ENCODE results near the gene EPB41L1. TPM values are rescaled to one million over a fixed set of nuclear protein-coding genes. Genes with fewer than 3 reads are reported as not detected.

The EPB41L1 gene
- total RNA-seq, 1 experiment from 2014 or later, result 8.6 TPM

DNA sequence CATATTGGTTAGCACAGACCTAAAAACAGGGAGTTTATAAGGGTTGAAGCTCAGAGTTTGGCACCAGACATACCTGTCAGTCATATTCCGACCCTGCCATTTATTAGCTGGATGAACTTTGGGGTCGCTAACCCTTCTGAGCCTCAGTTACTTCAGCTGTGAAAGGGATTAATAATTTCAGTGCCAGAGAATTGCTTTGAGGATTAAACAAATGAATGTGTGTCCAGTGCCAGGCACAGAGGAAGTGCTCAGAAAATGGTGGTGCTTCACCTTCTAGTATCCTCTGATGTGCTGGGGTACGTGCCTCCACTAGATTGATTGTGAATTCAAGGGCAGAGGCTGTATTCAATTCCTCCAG, 4.1 kb upstream of the EPB41L1 start:
- TF ChIP-seq, protein P1, sequence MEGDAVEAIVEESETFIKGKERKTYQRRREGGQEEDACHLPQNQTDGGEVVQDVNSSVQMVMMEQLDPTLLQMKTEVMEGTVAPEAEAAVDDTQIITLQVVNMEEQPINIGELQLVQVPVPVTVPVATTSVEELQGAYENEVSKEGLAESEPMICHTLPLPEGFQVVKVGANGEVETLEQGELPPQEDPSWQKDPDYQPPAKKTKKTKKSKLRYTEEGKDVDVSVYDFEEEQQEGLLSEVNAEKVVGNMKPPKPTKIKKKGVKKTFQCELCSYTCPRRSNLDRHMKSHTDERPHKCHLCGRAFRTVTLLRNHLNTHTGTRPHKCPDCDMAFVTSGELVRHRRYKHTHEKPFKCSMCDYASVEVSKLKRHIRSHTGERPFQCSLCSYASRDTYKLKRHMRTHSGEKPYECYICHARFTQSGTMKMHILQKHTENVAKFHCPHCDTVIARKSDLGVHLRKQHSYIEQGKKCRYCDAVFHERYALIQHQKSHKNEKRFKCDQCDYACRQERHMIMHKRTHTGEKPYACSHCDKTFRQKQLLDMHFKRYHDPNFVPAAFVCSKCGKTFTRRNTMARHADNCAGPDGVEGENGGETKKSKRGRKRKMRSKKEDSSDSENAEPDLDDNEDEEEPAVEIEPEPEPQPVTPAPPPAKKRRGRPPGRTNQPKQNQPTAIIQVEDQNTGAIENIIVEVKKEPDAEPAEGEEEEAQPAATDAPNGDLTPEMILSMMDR (IDR thresholded peaks at IDR 0.05), result no peak
- TF ChIP-seq SIN3A (IDR thresholded peaks at IDR 0.05; ENCODE audit: borderline replicate concordance, insufficient read depth, low read depth, low read length) (no peak), POLR2AphosphoS5 (IDR thresholded peaks at IDR 0.05; ENCODE audit: low read depth, low read length) (no peak), REST (IDR thresholded peaks at IDR 0.05; ENCODE audit: insufficient read depth in 1 of 2, low read depth in 2 of 2, low read length in 1 of 2) (no peak), TCF7L2 (IDR thresholded peaks at IDR 0.05; ENCODE audit: low read depth, low read length) (no peak)
- in situ Hi-C loops (cut with HindIII; ENCODE audit: low pct_unique_long_range_greater_than_20kb, low sequenced_read_pairs), result no loop called here
- CTCF ChIA-PET, result no interaction called here
- H3K4me3 ChIP-seq (ENCODE audit: low read depth in 2 of 2, low read length in 2 of 2), result no peak overlapping the region
- intact Hi-C loops (cut with micrococcal nuclease; ENCODE audit: unreplicated experiment), result no loop called here
- no peaks in the 10 kb centered on the region; the same call in none of the 2 replicates for H3K4me1 ChIP-seq (ENCODE audit: control insufficient read depth, insufficient read depth, low read length)
- no peaks in the 10 kb centered on the region for H3K36me3 ChIP-seq (ENCODE audit: control insufficient read depth, insufficient read depth, low read length)
- H3K27me3 ChIP-seq (ENCODE audit: control insufficient read depth, insufficient read depth, low read length), result no peaks in the 10 kb centered on the region; the same call in 1 of the 2 replicates
- H3K27ac ChIP-seq (ENCODE audit: low read length), result no peak overlapping the region
- no TSS peak for BruUV-seq (replicated peaks)
- ATAC-seq (no peak), DNase-seq (ENCODE audit: low read depth, low spot score) (no peak)
- POLR2A ChIA-PET, result no interaction called here
- no peaks in the 10 kb centered on the region for H3K9me3 ChIP-seq (ENCODE audit: control insufficient read depth, insufficient read depth, low read depth, low read length)

DNA sequence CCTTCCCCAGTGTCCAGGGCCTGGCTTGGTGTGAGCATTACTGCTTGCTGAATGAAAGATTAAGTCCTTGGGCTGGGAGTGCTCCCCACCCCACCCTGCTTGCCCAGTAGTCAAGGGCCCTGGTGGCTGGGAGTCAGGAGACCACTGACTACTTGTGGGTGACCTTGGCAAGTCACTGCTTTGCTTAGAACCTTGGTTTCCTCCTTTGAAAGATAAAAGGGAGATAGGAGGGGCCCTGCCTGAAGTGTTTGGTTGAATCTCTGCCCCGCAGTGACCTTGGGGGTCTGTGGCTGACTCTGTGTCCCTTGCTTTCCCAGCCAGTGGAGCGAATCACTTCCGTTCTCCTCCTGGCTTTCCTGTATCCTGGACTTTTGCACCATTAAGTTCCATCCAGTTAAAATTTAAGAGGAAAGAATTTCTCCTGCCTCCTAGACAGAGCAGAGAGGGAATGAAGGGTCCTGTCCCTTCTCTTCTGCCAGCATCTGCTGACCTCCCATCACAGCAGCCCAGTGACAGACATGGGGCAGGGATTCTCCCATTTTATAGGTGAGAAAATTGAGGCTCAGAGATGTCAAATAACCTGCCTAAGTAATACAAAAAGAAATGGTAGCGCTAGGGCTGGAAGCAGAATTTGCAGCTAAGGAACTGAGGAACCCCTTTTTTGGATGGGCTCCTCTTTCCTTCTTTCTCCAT, 3.5 kb upstream of the EPB41L1 start:
- no peaks in the 10 kb centered on the region for H3K9me3 ChIP-seq (ENCODE audit: control insufficient read depth, insufficient read depth, low read depth, low read length)
- H3K4me1 ChIP-seq (ENCODE audit: control insufficient read depth, insufficient read depth, low read length), result no peaks in the 10 kb centered on the region; the same call in none of the 2 replicates
- ATAC-seq (no peak), DNase-seq (ENCODE audit: low read depth, low spot score) (no peak)
- no peak overlapping the region for H3K27ac ChIP-seq (ENCODE audit: low read length)
- intact Hi-C loops (cut with micrococcal nuclease; ENCODE audit: unreplicated experiment) (no loop called here), in situ Hi-C loops (cut with HindIII; ENCODE audit: low pct_unique_long_range_greater_than_20kb, low sequenced_read_pairs) (no loop called here)
- BruUV-seq (replicated peaks), result no TSS peak
- ChIA-PET CTCF (no interaction called here), POLR2A (no interaction called here)
- no peak overlapping the region for H3K4me3 ChIP-seq (ENCODE audit: low read depth in 2 of 2, low read length in 2 of 2)
- no peaks in the 10 kb centered on the region for H3K36me3 ChIP-seq (ENCODE audit: control insufficient read depth, insufficient read depth, low read length)
- TF ChIP-seq, protein P1 (IDR thresholded peaks at IDR 0.05), result no peak
- no peak for TF ChIP-seq SIN3A (IDR thresholded peaks at IDR 0.05; ENCODE audit: borderline replicate concordance, insufficient read depth, low read depth, low read length)
- no peak for TF ChIP-seq TCF7L2 (IDR thresholded peaks at IDR 0.05; ENCODE audit: low read depth, low read length)
- TF ChIP-seq REST (IDR thresholded peaks at IDR 0.05; ENCODE audit: insufficient read depth in 1 of 2, low read depth in 2 of 2, low read length in 1 of 2), result no peak
- TF ChIP-seq POLR2AphosphoS5 (IDR thresholded peaks at IDR 0.05; ENCODE audit: low read depth, low read length), result no peak
- H3K27me3 ChIP-seq (ENCODE audit: control insufficient read depth, insufficient read depth, low read length), result no peaks in the 10 kb centered on the region

All from Panc1 (cell line).